Measurements from ENCODE around the gene PRX. TPM values are rescaled to one million over a fixed set of nuclear protein-coding genes. Genes with fewer than 3 reads are reported as not detected.

Gene PRX
- total and polyA plus RNA-seq, 2 of the 13 experiments (the other 11 are each of a cell fraction or from before 2014, with no cell fraction given): 0.66 TPM

DNA sequence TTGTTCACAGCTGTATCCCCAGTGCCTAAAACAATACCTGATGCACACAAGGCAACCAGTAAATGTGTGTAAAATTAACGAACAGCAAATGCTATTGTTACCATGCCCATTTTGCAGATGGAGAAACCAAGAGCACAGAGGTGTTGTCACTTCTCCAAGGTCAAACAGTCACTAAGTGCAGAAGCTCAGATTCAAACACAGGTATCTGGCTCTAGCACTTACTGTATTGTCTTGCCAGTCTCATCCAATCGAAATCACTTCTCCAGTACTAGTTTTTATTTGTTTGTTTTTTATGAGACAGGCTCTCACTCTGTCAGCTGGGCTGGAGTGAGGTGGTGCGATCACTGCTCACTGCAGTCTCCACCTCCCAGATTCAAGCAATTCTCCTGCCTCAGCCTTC is 51.0 kb downstream of the PRX start:
- peak; percentile 75 for TF ChIP-seq ZNF629 (CRISPR knock-in tag; conservative IDR thresholded peaks at IDR 0.05)
- TF ChIP-seq TP53 (CRISPR knock-in tag; conservative IDR thresholded peaks at IDR 0.05): no peak
- no peaks in the 10 kb centered on the region for H3K27me3 ChIP-seq (ENCODE audit: control insufficient read depth in 1 of 2, insufficient read depth in 2 of 2, low read length in 2 of 2)
- peaks cover 1 to 2% of the 10 kb centered on the region in 2 experiments; a peak in 2 of 5 replicates for H3K36me3 ChIP-seq (replicated peaks in 1 of 2; ENCODE audit: control insufficient read depth in 1 of 2, insufficient read depth in 2 of 2, low read length in 2 of 2)
- ATAC-seq (no peak), FAIRE-seq (no peak), DNase-seq (ENCODE audit: low spot score) (no peak)
- intact Hi-C loops (cut with micrococcal nuclease; ENCODE audit: unreplicated experiment): no loop called here
- no peak overlapping the region for H3K9ac ChIP-seq (ENCODE audit: insufficient read depth, low read depth, low read length)
- H3K4me3 ChIP-seq (replicated peaks in 1 of 3; ENCODE audit: insufficient read depth in 1 of 3, low read depth in 2 of 3, low read length in 3 of 3): no peak overlapping the region
- no peaks in the 10 kb centered on the region for H3K79me2 ChIP-seq (ENCODE audit: insufficient read depth, low read length)
- H3K27ac ChIP-seq (ENCODE audit: extremely low read length, insufficient read depth, low read length): no peak overlapping the region
- 88% methylated on average over 3 of the region's 3 CpGs for whole genome bisulfite sequencing (ENCODE audit: low lambda C conversion rate)
- H3K9me3 ChIP-seq (ENCODE audit: low read length): no peaks in the 10 kb centered on the region
- H2AFZ ChIP-seq (ENCODE audit: low read length): no peak overlapping the region
- H4K20me1 ChIP-seq (ENCODE audit: insufficient read depth, low read length): no peaks in the 10 kb centered on the region
- H3K4me2 ChIP-seq (ENCODE audit: low read depth, low read length): no peak overlapping the region
- H3K4me1 ChIP-seq (ENCODE audit: insufficient read depth, low read length): peaks cover 7% of the 10 kb centered on the region
- ChIA-PET CTCF (ENCODE audit: low intra/inter-chr PET ratio, low total read pairs) (no interaction called here), POLR2A (no interaction called here)
- in situ Hi-C loops (cut with HindIII; ENCODE audit: extremely low pct_ligation_motif_present, low pct_unique_long_range_greater_than_20kb): no loop called here
- BruUV-seq (replicated peaks): no TSS peak

GRCh38 chr19:40360708-40361241 is 52.4 kb downstream of the PRX start:
- WGBS (ENCODE audit: low lambda C conversion rate): 96% methylated on average over 12 of the region's 12 CpGs
- no peak for ATAC-seq
- H3K79me2 ChIP-seq (ENCODE audit: insufficient read depth, low read length): no peaks in the 10 kb centered on the region
- no peak overlapping the region for H3K27ac ChIP-seq (ENCODE audit: extremely low read length, insufficient read depth, low read length)
- H3K9ac ChIP-seq (ENCODE audit: insufficient read depth, low read depth, low read length): no peak overlapping the region
- FAIRE-seq: no peak
- ChIA-PET POLR2A (no interaction called here), CTCF (ENCODE audit: low intra/inter-chr PET ratio, low total read pairs) (no interaction called here)
- no peak for DNase-seq (ENCODE audit: low spot score)
- H3K36me3 ChIP-seq (replicated peaks in 1 of 2; ENCODE audit: control insufficient read depth in 1 of 2, insufficient read depth in 2 of 2, low read length in 2 of 2): no peaks in the 10 kb centered on the region; a peak in 1 of 5 replicates
- no peaks in the 10 kb centered on the region for H3K9me3 ChIP-seq (ENCODE audit: low read length)
- H3K27me3 ChIP-seq (ENCODE audit: control insufficient read depth in 1 of 2, insufficient read depth in 2 of 2, low read length in 2 of 2): no peaks in the 10 kb centered on the region
- H3K4me1 ChIP-seq (ENCODE audit: insufficient read depth, low read length): peaks cover 7% of the 10 kb centered on the region
- no peak overlapping the region for H3K4me3 ChIP-seq (replicated peaks in 1 of 3; ENCODE audit: insufficient read depth in 1 of 3, low read depth in 2 of 3, low read length in 3 of 3)
- H3K4me2 ChIP-seq (ENCODE audit: low read depth, low read length): no peak overlapping the region
- H4K20me1 ChIP-seq (ENCODE audit: insufficient read depth, low read length): no peaks in the 10 kb centered on the region
- BruUV-seq (replicated peaks): no TSS peak
- in situ Hi-C loops (cut with HindIII; ENCODE audit: extremely low pct_ligation_motif_present, low pct_unique_long_range_greater_than_20kb) (no loop called here), intact Hi-C loops (cut with micrococcal nuclease; ENCODE audit: unreplicated experiment) (no loop called here)
- no peak overlapping the region for H2AFZ ChIP-seq (ENCODE audit: low read length)
- TF ChIP-seq RBFOX2 (IDR thresholded peaks at IDR 0.05; ENCODE audit: low read depth, low read length) (no peak), XBP1 (CRISPR knock-in tag; IDR thresholded peaks at IDR 0.05) (no peak), ZNF530 (CRISPR knock-in tag; IDR thresholded peaks at IDR 0.05; ENCODE audit: low read depth) (no peak), HCFC1 (IDR thresholded peaks at IDR 0.05; ENCODE audit: low read depth, low read length) (no peak), DMTF1 (CRISPR knock-in tag; IDR thresholded peaks at IDR 0.05) (no peak), ZHX1 (CRISPR knock-in tag; IDR thresholded peaks at IDR 0.05; ENCODE audit: low read depth) (no peak), NFKBIZ (CRISPR knock-in tag; IDR thresholded peaks at IDR 0.05) (no peak), JUN (CRISPR knock-in tag; IDR thresholded peaks at IDR 0.05) (no peak), PAX8 (CRISPR knock-in tag; IDR thresholded peaks at IDR 0.05; ENCODE audit: borderline replicate concordance) (no peak)
- TF ChIP-seq, protein P1, sequence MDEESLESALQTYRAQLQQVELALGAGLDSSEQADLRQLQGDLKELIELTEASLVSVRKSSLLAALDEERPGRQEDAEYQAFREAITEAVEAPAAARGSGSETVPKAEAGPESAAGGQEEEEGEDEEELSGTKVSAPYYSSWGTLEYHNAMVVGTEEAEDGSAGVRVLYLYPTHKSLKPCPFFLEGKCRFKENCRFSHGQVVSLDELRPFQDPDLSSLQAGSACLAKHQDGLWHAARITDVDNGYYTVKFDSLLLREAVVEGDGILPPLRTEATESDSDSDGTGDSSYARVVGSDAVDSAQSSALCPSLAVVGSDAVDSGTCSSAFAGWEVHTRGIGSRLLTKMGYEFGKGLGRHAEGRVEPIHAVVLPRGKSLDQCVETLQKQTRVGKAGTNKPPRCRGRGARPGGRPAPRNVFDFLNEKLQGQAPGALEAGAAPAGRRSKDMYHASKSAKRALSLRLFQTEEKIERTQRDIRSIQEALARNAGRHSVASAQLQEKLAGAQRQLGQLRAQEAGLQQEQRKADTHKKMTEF (CRISPR knock-in tag; IDR thresholded peaks at IDR 0.05): no peak

All from HepG2 (cell line).